Activated naive CD8-positive, alpha-beta T cell treated with anti-CD3 and anti-CD28 coated beads, Interleukin-2, amount 50 U/mL, for 24 hours (primary cell): ENCODE measurements around the gene LYRM1.
"Not testable (repeated sequence)": the region's sequence is repeated elsewhere in the genome, so short reads cannot be mapped to it uniquely, and the experiment has no call there.

ENCODE experiments used
- ATAC-seq: fragments of 150-1000 bp; cut with Tn5 transposase; one replicate; pipeline ENCODE4 v1.10.0; 2021
- DNase-seq: peaks from one replicate; pipeline ENCODE4 v3.0.0; 2021
- H3K27ac Mint-ChIP-seq: one replicate; pipeline ENCODE4 v1.8.0; 2021; ENCODE audit warnings: mild to moderate bottlenecking, mixed read lengths
- H3K27me3 Mint-ChIP-seq: one replicate; pipeline ENCODE4 v1.8.0; 2021; ENCODE audit warnings: mixed read lengths
- H3K36me3 Mint-ChIP-seq: one replicate; pipeline ENCODE4 v1.8.0; 2021; ENCODE audit warnings: low read depth, mixed read lengths
- H3K4me1 Mint-ChIP-seq: one replicate; pipeline ENCODE4 v1.8.0; 2021; ENCODE audit warnings: mixed read lengths
- H3K4me3 Mint-ChIP-seq: one replicate; pipeline ENCODE4 v1.8.0; 2021; ENCODE audit warnings: mild to moderate bottlenecking, moderate library complexity, mixed read lengths
- H3K9me3 Mint-ChIP-seq: one replicate; pipeline ENCODE4 v1.8.0; 2021; ENCODE audit warnings: mixed read lengths

The LYRM1 gene

GRCh38 chr16:20925751-20926150 is 25.2 kb downstream of the LYRM1 start:
- ATAC-seq (no peak), DNase-seq (no peak)
- H3K4me3 Mint-ChIP-seq, result no peak overlapping the region
- H3K36me3 Mint-ChIP-seq, result peaks cover 13% of the 10 kb centered on the region
- H3K27ac Mint-ChIP-seq, result no peak overlapping the region
- no peaks in the 10 kb centered on the region for H3K27me3 Mint-ChIP-seq
- H3K4me1 Mint-ChIP-seq, result no peaks in the 10 kb centered on the region
- no peaks in the 10 kb centered on the region for H3K9me3 Mint-ChIP-seq

GRCh38 chr16:20928774-20929411 is 28.3 kb downstream of the LYRM1 start:
- no peaks in the 10 kb centered on the region for H3K9me3 Mint-ChIP-seq
- no peaks in the 10 kb centered on the region for H3K27me3 Mint-ChIP-seq
- no peak overlapping the region for H3K27ac Mint-ChIP-seq
- no peaks in the 10 kb centered on the region for H3K4me1 Mint-ChIP-seq
- no peak overlapping the region for H3K4me3 Mint-ChIP-seq
- H3K36me3 Mint-ChIP-seq, result peaks cover 9% of the 10 kb centered on the region
- DNase-seq (no peak), ATAC-seq (no peak)

- not testable (repeated sequence) for H3K4me3 Mint-ChIP-seq, H3K27ac Mint-ChIP-seq, DNase-seq, H3K36me3 Mint-ChIP-seq, H3K9me3 Mint-ChIP-seq, H3K27me3 Mint-ChIP-seq, H3K4me1 Mint-ChIP-seq, ATAC-seq
Observed at GRCh38 chr16:20929676-20930364, 29.2 kb downstream of the LYRM1 start.

- ATAC-seq (no peak), DNase-seq (no peak)
- no peaks in the 10 kb centered on the region for H3K27me3 Mint-ChIP-seq
- no peaks in the 10 kb centered on the region for H3K9me3 Mint-ChIP-seq
- H3K27ac Mint-ChIP-seq, result no peak overlapping the region
- H3K36me3 Mint-ChIP-seq, result peaks cover 8% of the 10 kb centered on the region
- no peaks in the 10 kb centered on the region for H3K4me1 Mint-ChIP-seq
- H3K4me3 Mint-ChIP-seq, result no peak overlapping the region
Observed at GRCh38 chr16:20930365-20930690, 29.8 kb downstream of the LYRM1 start.

- Mint-ChIP-seq H3K9me3 (no peaks in the 10 kb centered on the region), H3K27me3 (no peaks in the 10 kb centered on the region), H3K27ac (no peak overlapping the region), H3K4me3 (no peak overlapping the region), H3K36me3 (peaks cover 3% of the 10 kb centered on the region), H3K4me1 (no peaks in the 10 kb centered on the region)
- ATAC-seq (no peak), DNase-seq (no peak)
Observed at GRCh38 chr16:20931066-20931600, 30.6 kb downstream of the LYRM1 start.

- Mint-ChIP-seq H3K36me3 (no peaks in the 10 kb centered on the region), H3K4me1 (peaks cover 9% of the 10 kb centered on the region), H3K4me3 (no peak overlapping the region), H3K27ac (no peak overlapping the region), H3K9me3 (no peaks in the 10 kb centered on the region), H3K27me3 (no peaks in the 10 kb centered on the region)
- ATAC-seq, result no peak
- no peak for DNase-seq
Observed at GRCh38 chr16:20933589-20933988, 33.0 kb downstream of the LYRM1 start.

- Mint-ChIP-seq H3K36me3 (no peaks in the 10 kb centered on the region), H3K27ac (no peak overlapping the region), H3K4me3 (no peak overlapping the region), H3K9me3 (no peaks in the 10 kb centered on the region), H3K4me1 (peaks cover 36% of the 10 kb centered on the region), H3K27me3 (no peaks in the 10 kb centered on the region)
- no peak for DNase-seq
- ATAC-seq, result no peak
Observed at GRCh38 chr16:20937736-20938135, 37.2 kb downstream of the LYRM1 start.

GRCh38 chr16:20938426-20938825 is 37.9 kb downstream of the LYRM1 start:
- DNase-seq (no peak), ATAC-seq (peak; percentile 75)
- Mint-ChIP-seq H3K4me1 (peaks cover 38% of the 10 kb centered on the region), H3K36me3 (no peaks in the 10 kb centered on the region), H3K27me3 (no peaks in the 10 kb centered on the region), H3K27ac (peak overlapping the region; percentile 78), H3K9me3 (no peaks in the 10 kb centered on the region), H3K4me3 (peak overlapping the region; percentile 17)

- Mint-ChIP-seq H3K9me3 (no peaks in the 10 kb centered on the region), H3K36me3 (no peaks in the 10 kb centered on the region), H3K4me3 (no peak overlapping the region), H3K27ac (no peak overlapping the region), H3K4me1 (peaks cover 46% of the 10 kb centered on the region), H3K27me3 (no peaks in the 10 kb centered on the region)
- ATAC-seq (peak; percentile 33), DNase-seq (no peak)
Observed at GRCh38 chr16:20939611-20940010, 39.0 kb downstream of the LYRM1 start.

GRCh38 chr16:20940871-20941635 is 40.5 kb downstream of the LYRM1 start:
- Mint-ChIP-seq H3K4me3 (no peak overlapping the region), H3K36me3 (no peaks in the 10 kb centered on the region), H3K9me3 (no peaks in the 10 kb centered on the region), H3K4me1 (peaks cover 51% of the 10 kb centered on the region), H3K27me3 (no peaks in the 10 kb centered on the region), H3K27ac (peak overlapping the region; percentile 33)
- ATAC-seq (peak; percentile 16), DNase-seq (peak; percentile 8)

GRCh38 chr16:20941636-20941926 is 41.0 kb downstream of the LYRM1 start:
- no peaks in the 10 kb centered on the region for H3K9me3 Mint-ChIP-seq
- no peaks in the 10 kb centered on the region for H3K27me3 Mint-ChIP-seq
- H3K36me3 Mint-ChIP-seq, result no peaks in the 10 kb centered on the region
- ATAC-seq, result no peak
- H3K4me3 Mint-ChIP-seq, result no peak overlapping the region
- no peak overlapping the region for H3K27ac Mint-ChIP-seq
- peaks cover 51% of the 10 kb centered on the region for H3K4me1 Mint-ChIP-seq
- no peak for DNase-seq

- Mint-ChIP-seq H3K27ac (no peak overlapping the region), H3K27me3 (no peaks in the 10 kb centered on the region), H3K9me3 (no peaks in the 10 kb centered on the region), H3K36me3 (no peaks in the 10 kb centered on the region), H3K4me1 (peaks cover 51% of the 10 kb centered on the region), H3K4me3 (no peak overlapping the region)
- DNase-seq (no peak), ATAC-seq (no peak)
Observed at GRCh38 chr16:20942256-20942655, 41.7 kb downstream of the LYRM1 start.

GRCh38 chr16:20944861-20945574 is 44.4 kb downstream of the LYRM1 start:
- Mint-ChIP-seq H3K9me3 (no peaks in the 10 kb centered on the region), H3K4me3 (no peak overlapping the region), H3K4me1 (peaks cover 31% of the 10 kb centered on the region), H3K27ac (no peak overlapping the region), H3K36me3 (no peaks in the 10 kb centered on the region), H3K27me3 (no peaks in the 10 kb centered on the region)
- DNase-seq (peak; percentile 20), ATAC-seq (peak; percentile 71)

GRCh38 chr16:20945575-20945875 is 45.0 kb downstream of the LYRM1 start:
- H3K27me3 Mint-ChIP-seq, ATAC-seq, DNase-seq, H3K27ac Mint-ChIP-seq, H3K36me3 Mint-ChIP-seq, H3K4me3 Mint-ChIP-seq, H3K9me3 Mint-ChIP-seq: not testable (repeated sequence)
- H3K4me1 Mint-ChIP-seq, result peaks cover 29% of the 10 kb centered on the region
